K562 (cell line): ENCODE measurements around the gene BCAS4. TPM values are rescaled to one million over a fixed set of nuclear protein-coding genes. Genes with fewer than 3 reads are reported as not detected.
A peak's percentile ranks its signal among the peaks of the same experiment; 100 is the strongest.

Experiments used
- BMI1 ChIP-seq: fragments of 150-350 bp; IDR thresholded peaks from 2 replicates; pipeline ENCODE4 v1.6.1; 2014; ENCODE audit warnings: low read length
- BRCA1 ChIP-seq, 2 experiments: fragments of 450-650 bp in 1 of 2; sonication (generic) in 1 of 2; formaldehyde crosslinking in 1 of 2; IDR thresholded peaks; 2 replicates each; pipeline versions ENCODE4 v1.5.0 to v1.6.1; 2017 to 2020; ENCODE audit warnings: mild to moderate bottlenecking in 1 of 2, missing genetic modification reagents in 1 of 2
- CCNT2 ChIP-seq: IDR thresholded peaks from 2 replicates; pipeline ENCODE4 v1.6.1; 2011; ENCODE audit warnings: borderline replicate concordance, low read depth, mild to moderate bottlenecking, moderate library complexity, mixed read lengths, low read length; ENCODE audit not compliant: insufficient read length; ENCODE audit errors: extremely low read depth
- COPS2 ChIP-seq: fragments of 450-650 bp; conservative IDR thresholded peaks from 2 replicates; pipeline ENCODE4 v1.6.1; 2016; ENCODE audit warnings: mild to moderate bottlenecking, moderate library complexity
- CTCF ChIP-seq, 3 experiments: IDR thresholded peaks in 2 of 3; conservative IDR thresholded peaks in 1 of 3; 2 replicates each; pipeline ENCODE4 v1.5.1; 2011 to 2012; ENCODE audit warnings: low read length in 3 of 3, mild to moderate bottlenecking in 3 of 3, control low read depth in 2 of 3, improper control_type of control experiment in 1 of 3, inconsistent platforms in 1 of 3, low read depth in 1 of 3, mixed read lengths in 1 of 3, moderate library complexity in 1 of 3; ENCODE audit not compliant: insufficient read depth in 2 of 3
- ETV5 ChIP-seq: sonication (generic); formaldehyde crosslinking; IDR thresholded peaks from 2 replicates; pipeline ENCODE4 v1.4.0; 2020; ENCODE audit warnings: low read depth, mild to moderate bottlenecking, missing genetic modification reagents
- HDAC1 ChIP-seq, 2 experiments: fragments of 450-650 bp; IDR thresholded peaks; 2 replicates each; pipeline ENCODE4 v1.6.1; 2016 to 2017; ENCODE audit warnings: inconsistent platforms in 1 of 2, mild to moderate bottlenecking in 1 of 2, moderate library complexity in 1 of 2
- MCM3 ChIP-seq: fragments of 450-650 bp; IDR thresholded peaks from 2 replicates; pipeline ENCODE4 v1.6.1; 2016
- NCOR1 ChIP-seq: fragments of 450-650 bp; IDR thresholded peaks from 2 replicates; pipeline ENCODE4 v1.6.1; 2016; ENCODE audit warnings: mild to moderate bottlenecking, moderate library complexity
- NR1H2 ChIP-seq: sonication (generic); formaldehyde crosslinking; IDR thresholded peaks from 2 replicates; pipeline ENCODE4 v1.4.0; 2020; ENCODE audit warnings: mild to moderate bottlenecking, missing genetic modification reagents
- NUFIP1 ChIP-seq: fragments of 450-650 bp; IDR thresholded peaks from 2 replicates; pipeline ENCODE4 v1.6.1; 2018; ENCODE audit not compliant: partially characterized antibody
- PHF21A ChIP-seq: fragments of 450-650 bp; IDR thresholded peaks from 2 replicates; pipeline ENCODE4 v1.6.1; 2017; ENCODE audit warnings: low read depth, borderline replicate concordance
- SETDB1 ChIP-seq: IDR thresholded peaks from one replicate; pipeline ENCODE4 v1.6.1; 2012; ENCODE audit warnings: low read length, control low read depth, inconsistent platforms
- SMC3 ChIP-seq: conservative IDR thresholded peaks from 2 replicates; pipeline ENCODE4 v1.6.1; 2011; ENCODE audit warnings: low read depth, low read length, improper control_type of control experiment; ENCODE audit not compliant: insufficient read depth
- TAL1 ChIP-seq: fragments of 450-650 bp; IDR thresholded peaks from 2 replicates; pipeline ENCODE4 v1.6.1; 2016; ENCODE audit warnings: mild to moderate bottlenecking
- TCF3 ChIP-seq: sonication (generic); formaldehyde crosslinking; IDR thresholded peaks from 2 replicates; pipeline ENCODE4 v1.4.0; 2020; ENCODE audit warnings: mild to moderate bottlenecking, missing genetic modification reagents
- TEAD4 ChIP-seq, 2 experiments: sonication (generic) in 1 of 2; formaldehyde crosslinking in 1 of 2; IDR thresholded peaks; 2 replicates each; pipeline versions ENCODE4 v1.6.1 to v1.8.0; 2012 to 2022; ENCODE audit warnings: borderline replicate concordance in 1 of 2, inconsistent platforms in 1 of 2, low read length in 1 of 2, mild to moderate bottlenecking in 1 of 2, missing genetic modification reagents in 1 of 2
- ZNF253 ChIP-seq: fragments of 250-450 bp; sonication (Bioruptor Pico); conservative IDR thresholded peaks from 2 replicates; pipeline ENCODE4 v1.6.1; 2021; ENCODE audit warnings: mild to moderate bottlenecking
- ZNF785 ChIP-seq: fragments of 250-450 bp; sonication (Bioruptor Pico); IDR thresholded peaks from 2 replicates; pipeline ENCODE4 v1.4.0; 2020; ENCODE audit warnings: mild to moderate bottlenecking
- polyA plus RNA-seq, 8 experiments: library from polyadenylated mRNA; depleted of rRNA in 4 of 8; stranded (reverse) in 5 of 8; unstranded in 3 of 8; fragments of >200 nt; fragmentation: Nextera tagmentation in 2 of 8; fragmentation: Illumina TruSeq in 1 of 8; extraction: Ambion mirVana in 2 of 8; extraction: Trizol in 1 of 8; gene quantifications; 2 replicates each; pipeline versions ENCODE4 v1.2.1 to v1.2.3, GENCODE V29; 2011 to 2014; ENCODE audit warnings: inconsistent platforms in 1 of 8, missing spikeins in 1 of 8
- total RNA-seq, 7 experiments: library from RNA; depleted of rRNA in 6 of 7; stranded (reverse); fragments of >200 nt in 6 of 7; fragmentation: Illumina TruSeq in 2 of 7; extraction: Trizol in 2 of 7; gene quantifications; 2 replicates each; pipeline versions ENCODE4 v1.2.1 to v1.2.3, GENCODE V29; 2011 to 2021; ENCODE audit warnings: low replicate concordance in 1 of 7
- TF ChIP-seq, protein P1 (sequence below): sonication (generic); IDR thresholded peaks from 2 replicates; pipeline ENCODE4 v1.6.1; 2016
- TF ChIP-seq, protein P2 (sequence below): sonication (generic); formaldehyde crosslinking; IDR thresholded peaks from 2 replicates; pipeline ENCODE4 v1.8.0; 2022; ENCODE audit warnings: mild to moderate bottlenecking, missing genetic modification reagents
- TF ChIP-seq, protein P3 (sequence below): fragments of 200-800 bp; sonication (Bioruptor generic); IDR thresholded peaks from 2 replicates; pipeline ENCODE4 v1.6.1; 2017; ENCODE audit warnings: missing genetic modification characterization, missing compliant biosample characterization
- TF ChIP-seq, protein P4 (sequence below): fragments of 250-450 bp; sonication (Bioruptor Pico); IDR thresholded peaks from 2 replicates; pipeline ENCODE4 v1.5.0; 2021

BCAS4 gene
- total and polyA plus RNA-seq, 9 of the 15 experiments (the other 6 are each of a cell fraction or from before 2014, with no cell fraction given): 0.15 to 2.3 (median 0.47) TPM

- TF ChIP-seq COPS2 (no peak), ZNF253 (CRISPR knock-in tag) (no peak), SMC3 (no peak), MCM3 (no peak), TAL1 (peak; percentile 64), ZNF785 (CRISPR knock-in tag) (no peak), NUFIP1 (no peak), TCF3 (CRISPR knock-in tag) (peak; percentile 44; the same call in 1 of the 2 replicates), BMI1 (no peak), CCNT2 (peak; percentile 17), TEAD4 (IDR thresholded peaks at IDR 0.05; ENCODE audit: low read length) (peak; percentile 60), TEAD4 (CRISPR knock-in tag; IDR thresholded peaks at IDR 0.05; ENCODE audit: borderline replicate concordance) (no peak), ETV5 (CRISPR knock-in tag) (no peak), NR1H2 (CRISPR knock-in tag) (no peak), SETDB1 (no peak), BRCA1 (IDR thresholded peaks at IDR 0.05) (no peak), BRCA1 (CRISPR knock-in tag; IDR thresholded peaks at IDR 0.05) (no peak), PHF21A (no peak), CTCF (IDR thresholded peaks at IDR 0.05 in 2 of 3, conservative IDR thresholded peaks at IDR 0.05 in 1 of 3; ENCODE audit: insufficient read depth in 2 of 3, low read depth in 1 of 3, low read length in 3 of 3) (no peak), NCOR1 (peak; percentile 55; the same call in 1 of the 2 replicates), HDAC1 (IDR thresholded peaks at IDR 0.05) (peak in 1 of 2 experiments; percentile 40; a peak in 1 of 4 replicates)
- TF ChIP-seq, protein P1, sequence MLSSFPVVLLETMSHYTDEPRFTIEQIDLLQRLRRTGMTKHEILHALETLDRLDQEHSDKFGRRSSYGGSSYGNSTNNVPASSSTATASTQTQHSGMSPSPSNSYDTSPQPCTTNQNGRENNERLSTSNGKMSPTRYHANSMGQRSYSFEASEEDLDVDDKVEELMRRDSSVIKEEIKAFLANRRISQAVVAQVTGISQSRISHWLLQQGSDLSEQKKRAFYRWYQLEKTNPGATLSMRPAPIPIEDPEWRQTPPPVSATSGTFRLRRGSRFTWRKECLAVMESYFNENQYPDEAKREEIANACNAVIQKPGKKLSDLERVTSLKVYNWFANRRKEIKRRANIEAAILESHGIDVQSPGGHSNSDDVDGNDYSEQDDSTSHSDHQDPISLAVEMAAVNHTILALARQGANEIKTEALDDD: 0 out of 2 replicates have a peak, but pooled peaks have one; percentile 38
- TF ChIP-seq, protein P2, sequence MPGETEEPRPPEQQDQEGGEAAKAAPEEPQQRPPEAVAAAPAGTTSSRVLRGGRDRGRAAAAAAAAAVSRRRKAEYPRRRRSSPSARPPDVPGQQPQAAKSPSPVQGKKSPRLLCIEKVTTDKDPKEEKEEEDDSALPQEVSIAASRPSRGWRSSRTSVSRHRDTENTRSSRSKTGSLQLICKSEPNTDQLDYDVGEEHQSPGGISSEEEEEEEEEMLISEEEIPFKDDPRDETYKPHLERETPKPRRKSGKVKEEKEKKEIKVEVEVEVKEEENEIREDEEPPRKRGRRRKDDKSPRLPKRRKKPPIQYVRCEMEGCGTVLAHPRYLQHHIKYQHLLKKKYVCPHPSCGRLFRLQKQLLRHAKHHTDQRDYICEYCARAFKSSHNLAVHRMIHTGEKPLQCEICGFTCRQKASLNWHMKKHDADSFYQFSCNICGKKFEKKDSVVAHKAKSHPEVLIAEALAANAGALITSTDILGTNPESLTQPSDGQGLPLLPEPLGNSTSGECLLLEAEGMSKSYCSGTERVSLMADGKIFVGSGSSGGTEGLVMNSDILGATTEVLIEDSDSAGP (CRISPR knock-in tag): no peak
- TF ChIP-seq, protein P3, sequence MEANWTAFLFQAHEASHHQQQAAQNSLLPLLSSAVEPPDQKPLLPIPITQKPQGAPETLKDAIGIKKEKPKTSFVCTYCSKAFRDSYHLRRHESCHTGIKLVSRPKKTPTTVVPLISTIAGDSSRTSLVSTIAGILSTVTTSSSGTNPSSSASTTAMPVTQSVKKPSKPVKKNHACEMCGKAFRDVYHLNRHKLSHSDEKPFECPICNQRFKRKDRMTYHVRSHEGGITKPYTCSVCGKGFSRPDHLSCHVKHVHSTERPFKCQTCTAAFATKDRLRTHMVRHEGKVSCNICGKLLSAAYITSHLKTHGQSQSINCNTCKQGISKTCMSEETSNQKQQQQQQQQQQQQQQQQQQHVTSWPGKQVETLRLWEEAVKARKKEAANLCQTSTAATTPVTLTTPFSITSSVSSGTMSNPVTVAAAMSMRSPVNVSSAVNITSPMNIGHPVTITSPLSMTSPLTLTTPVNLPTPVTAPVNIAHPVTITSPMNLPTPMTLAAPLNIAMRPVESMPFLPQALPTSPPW (CRISPR knock-in tag): peak; percentile 12; the same call in 1 of the 2 replicates
- TF ChIP-seq, protein P4, sequence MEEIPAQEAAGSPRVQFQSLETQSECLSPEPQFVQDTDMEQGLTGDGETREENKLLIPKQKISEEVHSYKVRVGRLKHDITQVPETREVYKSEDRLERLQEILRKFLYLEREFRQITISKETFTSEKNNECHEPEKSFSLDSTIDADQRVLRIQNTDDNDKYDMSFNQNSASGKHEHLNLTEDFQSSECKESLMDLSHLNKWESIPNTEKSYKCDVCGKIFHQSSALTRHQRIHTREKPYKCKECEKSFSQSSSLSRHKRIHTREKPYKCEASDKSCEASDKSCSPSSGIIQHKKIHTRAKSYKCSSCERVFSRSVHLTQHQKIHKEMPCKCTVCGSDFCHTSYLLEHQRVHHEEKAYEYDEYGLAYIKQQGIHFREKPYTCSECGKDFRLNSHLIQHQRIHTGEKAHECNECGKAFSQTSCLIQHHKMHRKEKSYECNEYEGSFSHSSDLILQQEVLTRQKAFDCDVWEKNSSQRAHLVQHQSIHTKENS (CRISPR knock-in tag): no peak
Observed at GRCh38 chr20:50911716-50912115, 116.9 kb downstream of the BCAS4 start (continued).
